ENCODE data around the gene PWWP2B. TPM values are rescaled to one million over a fixed set of nuclear protein-coding genes. Genes with fewer than 3 reads are reported as not detected.

Gene PWWP2B
- total RNA-seq, 1 donor from 2014 or later, result 12.9 TPM

GRCh38 chr10:132398566-132398991, 1.6 kb downstream of the PWWP2B start:
- DNase-seq (ENCODE audit: extremely low spot score, unreplicated experiment), result no peak
- Mint-ChIP-seq H3K4me1 (ENCODE audit: unreplicated experiment) (peaks cover 26% of the 10 kb centered on the region), H3K27ac (ENCODE audit: unreplicated experiment) (no peak overlapping the region), H3K9me3 (ENCODE audit: unreplicated experiment) (no peaks in the 10 kb centered on the region), H3K36me3 (ENCODE audit: unreplicated experiment) (peaks cover 3% of the 10 kb centered on the region), H3K4me3 (ENCODE audit: unreplicated experiment) (peak overlapping the region; percentile 83), H3K27me3 (ENCODE audit: unreplicated experiment) (no peaks in the 10 kb centered on the region)
- TF ChIP-seq CTCF (IDR thresholded peaks at IDR 0.05), result no peak

- Mint-ChIP-seq H3K36me3 (ENCODE audit: unreplicated experiment) (peaks cover 3% of the 10 kb centered on the region), H3K9me3 (ENCODE audit: unreplicated experiment) (no peaks in the 10 kb centered on the region), H3K27ac (ENCODE audit: unreplicated experiment) (no peak overlapping the region), H3K4me1 (ENCODE audit: unreplicated experiment) (peaks cover 26% of the 10 kb centered on the region), H3K4me3 (ENCODE audit: unreplicated experiment) (no peak overlapping the region), H3K27me3 (ENCODE audit: unreplicated experiment) (no peaks in the 10 kb centered on the region)
- TF ChIP-seq CTCF (IDR thresholded peaks at IDR 0.05), result no peak
- no peak for DNase-seq (ENCODE audit: extremely low spot score, unreplicated experiment)
Observed at GRCh38 chr10:132399117-132400035, 2.4 kb downstream of the PWWP2B start.

GRCh38 chr10:132400041-132400546, 3.1 kb downstream of the PWWP2B start:
- Mint-ChIP-seq H3K4me1 (ENCODE audit: unreplicated experiment) (peaks cover 23% of the 10 kb centered on the region), H3K4me3 (ENCODE audit: unreplicated experiment) (no peak overlapping the region), H3K27ac (ENCODE audit: unreplicated experiment) (no peak overlapping the region), H3K36me3 (ENCODE audit: unreplicated experiment) (peaks cover 3% of the 10 kb centered on the region), H3K9me3 (ENCODE audit: unreplicated experiment) (no peaks in the 10 kb centered on the region), H3K27me3 (ENCODE audit: unreplicated experiment) (no peaks in the 10 kb centered on the region)
- TF ChIP-seq CTCF (IDR thresholded peaks at IDR 0.05), result no peak
- no peak for DNase-seq (ENCODE audit: extremely low spot score, unreplicated experiment)

GRCh38 chr10:132400547-132401151, 3.6 kb downstream of the PWWP2B start:
- H3K27me3 Mint-ChIP-seq (ENCODE audit: unreplicated experiment), result no peaks in the 10 kb centered on the region
- TF ChIP-seq CTCF (IDR thresholded peaks at IDR 0.05), result no peak
- no peak for DNase-seq (ENCODE audit: extremely low spot score, unreplicated experiment)

More at GRCh38 chr10:132400547-132401151, 3.6 kb downstream of the PWWP2B start:
- H3K4me1 Mint-ChIP-seq (ENCODE audit: unreplicated experiment), result peaks cover 21% of the 10 kb centered on the region
- H3K27ac Mint-ChIP-seq (ENCODE audit: unreplicated experiment), result no peak overlapping the region
- no peaks in the 10 kb centered on the region for H3K9me3 Mint-ChIP-seq (ENCODE audit: unreplicated experiment)
- no peak overlapping the region for H3K4me3 Mint-ChIP-seq (ENCODE audit: unreplicated experiment)
- peaks cover 4% of the 10 kb centered on the region for H3K36me3 Mint-ChIP-seq (ENCODE audit: unreplicated experiment)
